Measurements from ENCODE around the gene HDDC3. TPM values are rescaled to one million over a fixed set of nuclear protein-coding genes. Genes with fewer than 3 reads are reported as not detected.

HDDC3 gene
- total RNA-seq, 1 experiment from 2014 or later = 26.7 TPM

- TF ChIP-seq CTCF (IDR thresholded peaks at IDR 0.05; ENCODE audit: unreplicated experiment) = no peak
- intact Hi-C loops (cut with micrococcal nuclease; ENCODE audit: unreplicated experiment) = no loop called here
- no TSS peak for BruUV-seq (replicated peaks)
- DNase-seq = no peak
- no peak overlapping the region for H3K4me3 Mint-ChIP-seq (ENCODE audit: low read depth, unreplicated experiment)
- no peaks in the 10 kb centered on the region for H3K27me3 Mint-ChIP-seq (ENCODE audit: unreplicated experiment)
- H3K4me1 Mint-ChIP-seq (ENCODE audit: low read depth, unreplicated experiment) = no peaks in the 10 kb centered on the region
- H3K9me3 Mint-ChIP-seq (ENCODE audit: low read depth, unreplicated experiment) = no peaks in the 10 kb centered on the region
- H3K36me3 Mint-ChIP-seq (ENCODE audit: insufficient read depth, unreplicated experiment) = no peaks in the 10 kb centered on the region
- CTCF ChIA-PET = no interaction called here
- no peak overlapping the region for H3K27ac Mint-ChIP-seq (ENCODE audit: unreplicated experiment)
Measured at GRCh38 chr15:90921887-90922286, 10.5 kb downstream of the HDDC3 start.

GRCh38 chr15:90918835-90919234 is 13.5 kb downstream of the HDDC3 start:
- Mint-ChIP-seq H3K4me1 (ENCODE audit: low read depth, unreplicated experiment) (no peaks in the 10 kb centered on the region), H3K27me3 (ENCODE audit: unreplicated experiment) (no peaks in the 10 kb centered on the region), H3K4me3 (ENCODE audit: low read depth, unreplicated experiment) (no peak overlapping the region), H3K27ac (ENCODE audit: unreplicated experiment) (no peak overlapping the region), H3K9me3 (ENCODE audit: low read depth, unreplicated experiment) (no peaks in the 10 kb centered on the region), H3K36me3 (ENCODE audit: insufficient read depth, unreplicated experiment) (no peaks in the 10 kb centered on the region)
- DNase-seq = no peak
- no peak for TF ChIP-seq CTCF (IDR thresholded peaks at IDR 0.05; ENCODE audit: unreplicated experiment)
- intact Hi-C loops (cut with micrococcal nuclease; ENCODE audit: unreplicated experiment) = no loop called here
- BruUV-seq (replicated peaks) = no TSS peak
- CTCF ChIA-PET = interaction anchor here (0.6 kb wide), 1 partner anchor 75 kb away, joined by 3 read pairs; no protein-coding TSS in a partner anchor

GRCh38 chr15:90918034-90918788 is 14.1 kb downstream of the HDDC3 start:
- H3K4me3 Mint-ChIP-seq (ENCODE audit: low read depth, unreplicated experiment) = no peak overlapping the region
- no TSS peak for BruUV-seq (replicated peaks)
- CTCF ChIA-PET = interaction anchor here (0.6 kb wide), 1 partner anchor 75 kb away, joined by 3 read pairs; no protein-coding TSS in a partner anchor
- DNase-seq = no peak
- H3K36me3 Mint-ChIP-seq (ENCODE audit: insufficient read depth, unreplicated experiment) = no peaks in the 10 kb centered on the region
- no peaks in the 10 kb centered on the region for H3K27me3 Mint-ChIP-seq (ENCODE audit: unreplicated experiment)
- no peak for TF ChIP-seq CTCF (IDR thresholded peaks at IDR 0.05; ENCODE audit: unreplicated experiment)
- no peaks in the 10 kb centered on the region for H3K9me3 Mint-ChIP-seq (ENCODE audit: low read depth, unreplicated experiment)
- H3K27ac Mint-ChIP-seq (ENCODE audit: unreplicated experiment) = no peak overlapping the region
- no peaks in the 10 kb centered on the region for H3K4me1 Mint-ChIP-seq (ENCODE audit: low read depth, unreplicated experiment)
- intact Hi-C loops (cut with micrococcal nuclease; ENCODE audit: unreplicated experiment) = no loop called here

GRCh38 chr15:90917569-90917968 is 14.8 kb downstream of the HDDC3 start:
- no TSS peak for BruUV-seq (replicated peaks)
- H3K4me3 Mint-ChIP-seq (ENCODE audit: low read depth, unreplicated experiment) = no peak overlapping the region
- no peaks in the 10 kb centered on the region for H3K9me3 Mint-ChIP-seq (ENCODE audit: low read depth, unreplicated experiment)
- H3K36me3 Mint-ChIP-seq (ENCODE audit: insufficient read depth, unreplicated experiment) = peaks cover 6% of the 10 kb centered on the region
- TF ChIP-seq CTCF (IDR thresholded peaks at IDR 0.05; ENCODE audit: unreplicated experiment) = no peak
- H3K4me1 Mint-ChIP-seq (ENCODE audit: low read depth, unreplicated experiment) = no peaks in the 10 kb centered on the region
- no peak overlapping the region for H3K27ac Mint-ChIP-seq (ENCODE audit: unreplicated experiment)
- CTCF ChIA-PET = no interaction called here
- no peak for DNase-seq
- no peaks in the 10 kb centered on the region for H3K27me3 Mint-ChIP-seq (ENCODE audit: unreplicated experiment)
- intact Hi-C loops (cut with micrococcal nuclease; ENCODE audit: unreplicated experiment) = no loop called here

All from Calu3 (cell line).